Neuronal stem cell (in vitro differentiated cells): Measurements from ENCODE around the gene LIG3.

Experiments
- DNase-seq: peaks from one replicate; pipeline ENCODE4 v3.0.0-alpha.2; 2013; ENCODE audit warnings: low spot score
- H2AFZ ChIP-seq: one replicate; pipeline ENCODE4 v1.6.1; 2013; ENCODE audit warnings: mild to moderate bottlenecking, low read length, inconsistent platforms
- H2AK5ac ChIP-seq: 2 replicates; pipeline ENCODE4 v1.6.1; 2013; ENCODE audit warnings: low read depth, mild to moderate bottlenecking, inconsistent platforms, low read length, moderate library complexity, mixed read lengths
- H2BK120ac ChIP-seq: 2 replicates; pipeline ENCODE4 v1.6.1; 2013; ENCODE audit warnings: low read depth, mild to moderate bottlenecking, inconsistent platforms, low read length, moderate library complexity, mixed read lengths
- H2BK12ac ChIP-seq: one replicate; pipeline ENCODE4 v1.6.1; 2013; ENCODE audit warnings: low read length, inconsistent platforms
- H2BK15ac ChIP-seq: 2 replicates; pipeline ENCODE4 v1.6.1; 2013; ENCODE audit warnings: mild to moderate bottlenecking, low read length, inconsistent platforms, mixed read lengths
- H2BK5ac ChIP-seq: one replicate; pipeline ENCODE4 v1.6.1; 2013; ENCODE audit warnings: inconsistent platforms, mild to moderate bottlenecking, low read length, moderate library complexity
- H3K14ac ChIP-seq: one replicate; pipeline ENCODE4 v1.6.1; 2013; ENCODE audit warnings: low read length, inconsistent platforms
- H3K18ac ChIP-seq: 2 replicates; pipeline ENCODE4 v1.6.1; 2013; ENCODE audit warnings: low read length, inconsistent platforms
- H3K23ac ChIP-seq: 2 replicates; pipeline ENCODE4 v1.6.1; 2013; ENCODE audit warnings: low read depth, mild to moderate bottlenecking, mixed read lengths, low read length, inconsistent platforms; ENCODE audit not compliant: poor library complexity
- H3K27ac ChIP-seq: replicated peaks from 3 replicates; pipeline ENCODE4 v1.5.1; 2013; ENCODE audit warnings: low read length, inconsistent platforms
- H3K27me3 ChIP-seq, 3 experiments: 2 replicates each; pipeline ENCODE4 v1.6.1; 2013; ENCODE audit warnings: low read length in 3 of 3, mild to moderate bottlenecking in 2 of 3, inconsistent platforms in 1 of 3, low read depth in 1 of 3, mixed read lengths in 1 of 3, moderate library complexity in 1 of 3; ENCODE audit not compliant: control insufficient read depth in 3 of 3, insufficient read depth in 3 of 3
- H3K36me3 ChIP-seq, 2 donors: replicated peaks in 1 of 2; 2 replicates each; pipeline ENCODE4 v1.6.1; 2013; ENCODE audit warnings: low read length in 2 of 2; ENCODE audit not compliant: control insufficient read depth in 2 of 2, insufficient read depth in 2 of 2
- H3K4ac ChIP-seq: 2 replicates; pipeline ENCODE4 v1.6.1; 2013; ENCODE audit warnings: inconsistent platforms, mild to moderate bottlenecking, low read length, moderate library complexity
- H3K4me1 ChIP-seq, 2 donors: 1 replicate in 1 of 2; 2 replicates in 1 of 2; pipeline ENCODE4 v1.6.1; 2013; ENCODE audit warnings: low read length in 2 of 2, low read depth in 1 of 2; ENCODE audit not compliant: control insufficient read depth in 2 of 2, insufficient read depth in 1 of 2
- H3K4me2 ChIP-seq: one replicate; pipeline ENCODE4 v1.6.1; 2013; ENCODE audit warnings: mild to moderate bottlenecking, low read length, inconsistent platforms; ENCODE audit not compliant: insufficient read depth, poor library complexity, severe bottlenecking
- H3K4me3 ChIP-seq, 2 donors: 2 replicates each; pipeline ENCODE4 v1.5.1; 2013; ENCODE audit warnings: low read length in 2 of 2, mild to moderate bottlenecking in 2 of 2, inconsistent platforms in 1 of 2, moderate library complexity in 1 of 2
- H3K79me1 ChIP-seq: one replicate; pipeline ENCODE4 v1.6.1; 2013; ENCODE audit warnings: low read depth, mild to moderate bottlenecking, inconsistent platforms, low read length, moderate library complexity
- H3K9ac ChIP-seq: one replicate; pipeline ENCODE4 v1.6.1; 2013; ENCODE audit warnings: mild to moderate bottlenecking, low read depth, low read length, inconsistent platforms; ENCODE audit not compliant: poor library complexity
- H3K9me3 ChIP-seq, 2 donors: replicated peaks in 1 of 2; 2 replicates each; pipeline versions ENCODE3 to v1.6.1; 2013; ENCODE audit warnings: low read length in 2 of 2, mild to moderate bottlenecking in 2 of 2, inconsistent platforms in 1 of 2, low read depth in 1 of 2, mixed read lengths in 1 of 2, moderate library complexity in 1 of 2; ENCODE audit not compliant: control insufficient read depth in 2 of 2, insufficient read depth in 1 of 2
- H4K8ac ChIP-seq: one replicate; pipeline ENCODE4 v1.6.1; 2013; ENCODE audit warnings: low read depth, mild to moderate bottlenecking, inconsistent platforms, low read length, moderate library complexity
- H4K91ac ChIP-seq: one replicate; pipeline ENCODE4 v1.6.1; 2013; ENCODE audit warnings: low read length, low read depth, mild to moderate bottlenecking, inconsistent platforms; ENCODE audit not compliant: poor library complexity
- WGBS, 2 donors: extraction: QIAGEN DNeasy Blood & Tissue Kit; methylation state at CpG; one replicate each; pipeline ENCODE4 v1.1.7; 2013; ENCODE audit warnings: missing lambda C conversion rate in 2 of 2, mixed read lengths in 1 of 2; ENCODE audit not compliant: insufficient read length in 2 of 2, insufficient replicate concordance in 1 of 2; ENCODE audit errors: extremely low coverage in 2 of 2; 5-methylcytosine and 5-hydroxymethylcytosine counted together

LIG3 gene

DNA sequence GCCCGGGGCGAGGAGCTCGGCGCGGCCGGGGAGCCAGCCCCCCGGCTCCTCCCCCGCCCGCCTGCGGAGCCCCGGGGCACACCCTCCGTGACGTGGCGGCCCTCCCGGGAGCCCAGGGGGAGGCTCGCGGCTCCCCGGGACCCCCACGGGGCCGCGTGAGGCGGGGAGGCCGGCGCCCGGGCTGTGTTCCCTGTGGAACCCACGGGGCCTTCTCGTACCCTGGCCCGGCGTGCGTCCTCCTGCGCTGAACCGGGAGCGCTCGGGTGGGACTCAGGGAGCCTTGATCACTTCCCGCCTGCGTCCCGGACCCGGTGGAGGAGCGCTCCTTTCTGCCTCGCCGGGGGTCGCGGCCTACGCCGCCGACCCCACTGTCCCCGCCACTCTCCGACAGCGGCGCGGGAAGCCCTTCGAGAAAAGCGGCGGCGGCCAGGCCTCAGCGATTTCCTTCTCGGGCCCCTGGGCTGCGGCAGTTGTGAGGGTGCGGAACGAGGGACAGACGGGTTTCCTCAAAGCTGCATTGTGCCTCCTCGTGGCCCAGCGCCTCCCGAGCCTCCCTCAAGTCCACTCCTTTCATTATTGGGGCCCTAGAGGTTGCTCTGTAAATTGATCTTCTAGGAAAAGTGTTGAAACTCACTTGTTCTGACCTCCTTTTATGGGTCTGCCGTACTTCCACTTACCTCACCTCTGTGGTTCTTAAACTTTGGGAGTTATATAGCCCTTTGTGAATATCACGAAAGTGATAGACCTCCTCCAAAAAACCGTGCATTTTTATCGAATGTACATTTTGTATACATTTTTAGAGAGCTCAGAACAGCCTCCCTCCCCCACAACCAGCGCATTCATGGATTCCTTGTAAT is 597 bp downstream of the LIG3 start:
- WGBS, 2 donors, result no CpG with 5 or more reads among the region's 69 CpGs
- Histone ChIP-seq H2BK120ac (no peak overlapping the region), H2BK15ac (peak overlapping the region; percentile 41), H3K18ac (peak overlapping the region; percentile 97), H3K4me2 (peak overlapping the region; percentile 70), H4K91ac (no peak overlapping the region), H2AK5ac (peak overlapping the region; percentile 73), H4K8ac (peak overlapping the region; percentile 23), H2AFZ (peak overlapping the region; percentile 95), H3K9ac (peak overlapping the region; percentile 98), H3K23ac (peak overlapping the region; percentile 94), H3K9me3 (no peaks in the 10 kb centered on the region), H3K4me1 (no peaks in the 10 kb centered on the region), H2BK5ac (peak overlapping the region; percentile 59), H3K4me3 (peak overlapping the region; percentile 78 to 92), H3K27ac (peak overlapping the region; percentile 88), H2BK12ac (no peak overlapping the region), H3K14ac (no peak overlapping the region), H3K4ac (no peak overlapping the region), H3K27me3 (no peaks in the 10 kb centered on the region), H3K36me3 (peaks cover 7 to 34% of the 10 kb centered on the region in 2 donors), H3K79me1 (no peaks in the 10 kb centered on the region)
- DNase-seq, result peak; percentile 56

DNA sequence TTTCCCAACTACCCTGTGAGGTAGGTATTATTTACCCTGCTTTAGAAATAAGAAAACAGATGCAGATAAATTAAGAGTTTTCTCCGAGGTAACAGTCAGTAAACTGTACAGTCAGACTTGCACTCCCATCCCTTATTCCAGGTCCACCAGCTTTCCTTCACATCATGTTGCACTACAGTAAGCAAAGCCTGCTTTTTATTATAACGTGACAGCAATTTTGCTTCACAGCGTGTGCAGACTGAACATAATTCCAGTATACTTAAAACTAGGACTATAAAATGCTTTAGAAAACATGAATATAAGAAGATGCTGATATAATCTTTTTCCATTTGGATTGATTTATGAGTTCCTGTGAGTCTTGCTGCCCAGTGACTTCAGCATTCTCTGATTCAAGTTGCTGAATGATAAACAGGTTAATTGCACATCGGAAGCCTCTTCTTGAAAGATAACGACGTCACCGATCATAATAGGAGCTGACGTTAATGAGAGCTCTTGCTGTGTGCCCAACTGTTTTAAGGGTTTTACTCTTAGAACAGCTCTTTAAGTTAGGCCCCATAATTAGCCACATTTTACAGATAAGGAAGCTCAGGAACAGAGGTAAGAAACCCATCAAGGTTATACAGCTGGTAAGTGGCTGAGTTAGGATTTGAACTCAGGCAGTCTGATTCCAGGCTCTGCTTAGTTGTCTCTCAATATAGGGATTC is 1.4 kb downstream of the LIG3 start:
- no peak overlapping the region for H4K91ac ChIP-seq
- no peak overlapping the region for H3K9ac ChIP-seq
- no peak overlapping the region for H2BK120ac ChIP-seq
- H3K27ac ChIP-seq, result peak overlapping the region; percentile 88
- H3K23ac ChIP-seq, result no peak overlapping the region
- peak overlapping the region; percentile 78 to 92 for H3K4me3 ChIP-seq
- no peak overlapping the region for H2BK5ac ChIP-seq
- peak overlapping the region; percentile 95 for H2AFZ ChIP-seq
- H2BK15ac ChIP-seq, result no peak overlapping the region
- DNase-seq, result no peak
- H3K36me3 ChIP-seq, result peaks cover 9 to 41% of the 10 kb centered on the region in 2 donors
- H3K18ac ChIP-seq, result no peak overlapping the region
- H3K9me3 ChIP-seq, result no peaks in the 10 kb centered on the region
- no peaks in the 10 kb centered on the region for H3K4me1 ChIP-seq
- no peak overlapping the region for H3K14ac ChIP-seq
- no peak overlapping the region for H2BK12ac ChIP-seq
- H3K4ac ChIP-seq, result no peak overlapping the region
- H4K8ac ChIP-seq, result no peak overlapping the region
- H2AK5ac ChIP-seq, result no peak overlapping the region
- no peaks in the 10 kb centered on the region for H3K27me3 ChIP-seq
- no CpG with 5 or more reads among the region's 8 CpGs for WGBS, 2 donors
- peak overlapping the region; percentile 70 for H3K4me2 ChIP-seq
- no peaks in the 10 kb centered on the region for H3K79me1 ChIP-seq

DNA sequence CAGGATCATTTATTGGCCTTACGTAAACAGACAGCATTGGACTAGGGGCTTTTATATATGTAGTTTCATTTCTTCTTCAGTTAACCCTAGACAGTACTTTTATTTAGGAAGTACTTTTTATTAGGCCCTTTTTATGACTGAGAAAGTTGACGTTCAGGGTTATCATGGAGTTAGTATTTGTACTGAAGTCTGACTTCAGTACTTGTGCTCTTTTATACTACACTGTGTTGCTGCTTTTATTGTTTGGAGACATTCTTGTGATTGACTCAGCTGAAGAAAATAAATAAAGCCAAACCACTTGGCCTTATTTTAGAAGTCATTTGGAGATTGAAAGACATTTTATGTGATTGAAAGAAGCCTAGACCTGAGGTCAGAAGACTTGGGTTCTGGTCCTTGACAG is 6.9 kb downstream of the LIG3 start:
- H3K27me3 ChIP-seq, result no peaks in the 10 kb centered on the region
- no peak overlapping the region for H3K14ac ChIP-seq
- WGBS, 2 donors, result no CpG with 5 or more reads among the region's 2 CpGs
- no peak overlapping the region for H3K4me2 ChIP-seq
- H2AK5ac ChIP-seq, result no peak overlapping the region
- H3K4me1 ChIP-seq, result no peaks in the 10 kb centered on the region
- H2BK12ac ChIP-seq, result no peak overlapping the region
- no peak for DNase-seq
- no peak overlapping the region for H2BK120ac ChIP-seq
- H4K8ac ChIP-seq, result no peak overlapping the region
- no peak overlapping the region for H4K91ac ChIP-seq
- H3K23ac ChIP-seq, result no peak overlapping the region
- H3K4ac ChIP-seq, result no peak overlapping the region
- H3K9me3 ChIP-seq, result no peaks in the 10 kb centered on the region
- no peak overlapping the region for H3K4me3 ChIP-seq
- H3K36me3 ChIP-seq, result peaks cover 47 to 94% of the 10 kb centered on the region in 2 donors
- H2BK5ac ChIP-seq, result no peak overlapping the region
- no peak overlapping the region for H3K27ac ChIP-seq
- no peaks in the 10 kb centered on the region for H3K79me1 ChIP-seq
- H2AFZ ChIP-seq, result no peak overlapping the region
- no peak overlapping the region for H3K9ac ChIP-seq
- no peak overlapping the region for H3K18ac ChIP-seq
- no peak overlapping the region for H2BK15ac ChIP-seq

DNA sequence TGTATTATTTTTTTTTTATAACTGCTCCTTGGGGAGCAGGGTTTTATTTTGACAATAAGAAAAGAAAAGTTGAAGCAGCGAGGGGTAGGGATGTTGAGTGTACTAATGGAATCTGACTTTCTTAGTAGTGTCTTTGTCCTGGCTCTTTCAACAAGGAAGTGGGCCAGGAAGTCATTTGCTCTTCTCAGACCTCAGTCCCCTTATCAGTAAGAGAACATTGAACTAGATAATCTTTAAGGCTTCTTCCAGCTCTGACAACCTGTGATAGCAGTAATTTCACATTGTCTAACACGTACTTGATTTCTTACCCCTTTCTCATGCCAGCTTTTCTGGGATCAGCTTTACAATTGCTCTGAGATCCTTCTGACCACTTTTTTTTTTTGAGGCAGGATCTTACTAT is 8.3 kb downstream of the LIG3 start:
- no peak overlapping the region for H2BK12ac ChIP-seq
- no peaks in the 10 kb centered on the region for H3K9me3 ChIP-seq
- H3K18ac ChIP-seq, result no peak overlapping the region
- H2AK5ac ChIP-seq, result no peak overlapping the region
- no peak overlapping the region for H3K23ac ChIP-seq
- no peak overlapping the region for H4K91ac ChIP-seq
- DNase-seq, result no peak
- H3K4me2 ChIP-seq, result no peak overlapping the region
- H3K4ac ChIP-seq, result no peak overlapping the region
- H3K27ac ChIP-seq, result no peak overlapping the region
- H3K14ac ChIP-seq, result no peak overlapping the region
- H2BK15ac ChIP-seq, result no peak overlapping the region
- no CpG with 5 or more reads among the region's 2 CpGs for WGBS, 2 donors
- no peak overlapping the region for H3K4me3 ChIP-seq
- peaks cover 49 to 97% of the 10 kb centered on the region in 2 donors for H3K36me3 ChIP-seq
- no peak overlapping the region for H4K8ac ChIP-seq
- no peak overlapping the region for H2BK120ac ChIP-seq
- H2BK5ac ChIP-seq, result no peak overlapping the region
- H3K27me3 ChIP-seq, result no peaks in the 10 kb centered on the region
- no peaks in the 10 kb centered on the region for H3K4me1 ChIP-seq
- no peak overlapping the region for H2AFZ ChIP-seq
- H3K79me1 ChIP-seq, result no peaks in the 10 kb centered on the region
- no peak overlapping the region for H3K9ac ChIP-seq
